OCI-LY3 (cell line): ENCODE results near the gene EIF6.

Experiments
- EZH2phosphoT487 ChIP-seq: fragments of 200-600 bp; shearing (Covaris generic); IDR thresholded peaks from 2 replicates; pipeline ENCODE4 v1.6.1; 2018; ENCODE audit warnings: antibody characterized with exemption, mixed run types, low read depth
- TF ChIP-seq, protein P1 (sequence below): fragments of 200-600, 300-600 bp; sonication (generic); IDR thresholded peaks from 2 replicates; pipeline ENCODE4 v1.5.1; 2014; ENCODE audit warnings: antibody characterized with exemption, low read length, low read depth

- TF ChIP-seq, protein P1, sequence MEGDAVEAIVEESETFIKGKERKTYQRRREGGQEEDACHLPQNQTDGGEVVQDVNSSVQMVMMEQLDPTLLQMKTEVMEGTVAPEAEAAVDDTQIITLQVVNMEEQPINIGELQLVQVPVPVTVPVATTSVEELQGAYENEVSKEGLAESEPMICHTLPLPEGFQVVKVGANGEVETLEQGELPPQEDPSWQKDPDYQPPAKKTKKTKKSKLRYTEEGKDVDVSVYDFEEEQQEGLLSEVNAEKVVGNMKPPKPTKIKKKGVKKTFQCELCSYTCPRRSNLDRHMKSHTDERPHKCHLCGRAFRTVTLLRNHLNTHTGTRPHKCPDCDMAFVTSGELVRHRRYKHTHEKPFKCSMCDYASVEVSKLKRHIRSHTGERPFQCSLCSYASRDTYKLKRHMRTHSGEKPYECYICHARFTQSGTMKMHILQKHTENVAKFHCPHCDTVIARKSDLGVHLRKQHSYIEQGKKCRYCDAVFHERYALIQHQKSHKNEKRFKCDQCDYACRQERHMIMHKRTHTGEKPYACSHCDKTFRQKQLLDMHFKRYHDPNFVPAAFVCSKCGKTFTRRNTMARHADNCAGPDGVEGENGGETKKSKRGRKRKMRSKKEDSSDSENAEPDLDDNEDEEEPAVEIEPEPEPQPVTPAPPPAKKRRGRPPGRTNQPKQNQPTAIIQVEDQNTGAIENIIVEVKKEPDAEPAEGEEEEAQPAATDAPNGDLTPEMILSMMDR = peak; percentile 96
- no peak for TF ChIP-seq EZH2phosphoT487
These were observed 15.4 kb downstream of the EIF6 start for GRCh38 chr20:35269055-35269781.
